HCT116 (cell line): Measurements from ENCODE around the gene ZNF441. TPM values are rescaled to one million over a fixed set of nuclear protein-coding genes. Genes with fewer than 3 reads are reported as not detected.
A peak's percentile ranks its signal among the peaks of the same experiment; 100 is the strongest.
"Not testable (repeated sequence)": the region's sequence is repeated elsewhere in the genome, so short reads cannot be mapped to it uniquely, and the experiment has no call there.

Experiments
- ATAC-seq: fragments of 200-7000 bp; cut with Tn5 transposase; 2 replicates; pipeline ENCODE4 v1.9.1; 2020; ENCODE audit warnings: mild to moderate bottlenecking, moderate library complexity
- BruUV-seq: library from RNA; stranded (reverse); fragments of 400-500 nt; replicated peaks from 2 replicates; lab custom pipeline; 2021; lab: Mats Ljungman, UMichigan
- CTCF ChIA-PET: fragments of 300-600 bp; sonication (Branson Sonifier 250); formaldehyde crosslinking; loops from one replicate; lab custom pipeline; 2021; ENCODE audit warnings: antibody characterized with exemption; lab: Charles Lee
- POLR2A ChIA-PET: fragments of 300-600, 350-600 bp; sonication (Branson Sonifier 250); formaldehyde crosslinking; loops from one replicate; lab custom pipeline; 2021; ENCODE audit warnings: antibody characterized with exemption; lab: Charles Lee
- RAD21 ChIA-PET, 2 experiments: fragments of 300-600 bp; sonication (Branson Sonifier 250); formaldehyde crosslinking; loops; one replicate each; lab custom pipeline; 2023; ENCODE audit warnings: low total read pairs in 2 of 2; ENCODE audit not compliant: uncharacterized antibody in 2 of 2, unreplicated experiment in 2 of 2, low non-redundant PET in 1 of 2; lab: Charles Lee
- DNase-seq: peaks from one replicate; pipeline ENCODE4 v3.0.0-alpha.2; 2010; ENCODE audit warnings: low read depth, low spot score
- H2AFZ ChIP-seq: fragments of 200-600 bp; shearing (Covaris generic), sonication (generic); 2 replicates; pipeline ENCODE4 v1.6.1; 2017; ENCODE audit warnings: low read depth, mixed run types, mixed read lengths, antibody characterized with exemption, low read length; ENCODE audit not compliant: poor library complexity, severe bottlenecking
- H3K27ac ChIP-seq: 2 replicates; pipeline ENCODE4 v1.5.1; 2012; ENCODE audit warnings: low read depth, low read length
- H3K27me3 ChIP-seq: fragments of 200-600 bp; sonication (generic); 2 replicates; pipeline ENCODE4 v1.6.1; 2016; ENCODE audit warnings: mixed run types, low read length, mixed read lengths; ENCODE audit not compliant: insufficient read depth
- H3K36me3 ChIP-seq, 2 experiments: fragments of 200-500 bp in 1 of 2; fragments of 200-600 bp in 1 of 2; sonication (Bioruptor generic) in 1 of 2; sonication (generic) in 1 of 2; 2 replicates each; pipeline versions ENCODE4 v1.5.1 to v1.6.1; 2014 to 2016; ENCODE audit warnings: low read length in 2 of 2, inconsistent platforms in 1 of 2, mixed read lengths in 1 of 2, mixed run types in 1 of 2; ENCODE audit not compliant: insufficient read depth in 2 of 2, control insufficient read depth in 1 of 2
- H3K4me1 ChIP-seq, 2 experiments: fragments of 200-600 bp in 1 of 2; sonication (generic) in 1 of 2; 2 replicates each; pipeline versions ENCODE4 v1.5.1 to v1.6.1; 2012 to 2017; ENCODE audit warnings: low read length in 2 of 2, inconsistent platforms in 1 of 2, mild to moderate bottlenecking in 1 of 2, mixed read lengths in 1 of 2, mixed run types in 1 of 2, moderate library complexity in 1 of 2; ENCODE audit not compliant: insufficient read depth in 2 of 2, control insufficient read depth in 1 of 2
- H3K4me2 ChIP-seq: fragments of 200-600 bp; sonication (generic); 2 replicates; pipeline ENCODE4 v1.6.1; 2017; ENCODE audit warnings: mixed run types, low read length, mixed read lengths
- H3K4me3 ChIP-seq, 2 experiments: fragments of 200-600 bp in 1 of 2; sonication (generic) in 1 of 2; replicated peaks in 1 of 2; 2 replicates each; pipeline ENCODE4 v1.5.1; 2011 to 2016; ENCODE audit warnings: low read length in 2 of 2, control low read depth in 1 of 2, low read depth in 1 of 2, mild to moderate bottlenecking in 1 of 2, mixed read lengths in 1 of 2, mixed run types in 1 of 2
- H3K79me2 ChIP-seq: fragments of 200-600 bp; sonication (generic); 2 replicates; pipeline ENCODE4 v1.6.1; 2017; ENCODE audit warnings: mild to moderate bottlenecking, mixed run types, low read length, moderate library complexity, mixed read lengths; ENCODE audit not compliant: insufficient read depth
- H3K9ac ChIP-seq: fragments of 200-600 bp; sonication (generic); 2 replicates; pipeline ENCODE4 v1.6.1; 2016; ENCODE audit warnings: low read length, mixed read lengths
- H3K9me2 ChIP-seq: fragments of 200-600 bp; sonication (generic), shearing (Covaris generic); 2 replicates; pipeline ENCODE4 v1.6.1; 2017; ENCODE audit warnings: mixed run types, mild to moderate bottlenecking, moderate library complexity; ENCODE audit not compliant: insufficient read depth
- H3K9me3 ChIP-seq, 2 experiments: fragments of 200-500 bp in 1 of 2; fragments of 200-600 bp in 1 of 2; sonication (Bioruptor generic) in 1 of 2; sonication (generic) in 1 of 2; 2 replicates each; pipeline ENCODE4 v1.6.1; 2014 to 2017; ENCODE audit warnings: low read length in 2 of 2, mixed read lengths in 2 of 2, inconsistent platforms in 1 of 2, low read depth in 1 of 2, mild to moderate bottlenecking in 1 of 2, mixed run types in 1 of 2, moderate library complexity in 1 of 2; ENCODE audit not compliant: control insufficient read depth in 1 of 2, insufficient read depth in 1 of 2
- H4K20me1 ChIP-seq: fragments of 200-600 bp; sonication (generic), shearing (Covaris generic); 2 replicates; pipeline ENCODE4 v1.6.1; 2017; ENCODE audit warnings: mixed run types, mild to moderate bottlenecking, moderate library complexity; ENCODE audit not compliant: insufficient read depth
- intact Hi-C: fragments of 100-400 bp; cut with micrococcal nuclease; formaldehyde crosslinking; loops from 2 replicates; pipeline ENCODE4 v1.10.0; 2022
- total RNA-seq: library from RNA; stranded (reverse); gene quantifications from one replicate; pipeline ENCODE4 v1.2.1, GENCODE V29; 2021; ENCODE audit not compliant: unreplicated experiment
- TF ChIP-seq, protein P1 (sequence below), 3 experiments: fragments of 200-600 bp in 1 of 3; sonication (generic) in 1 of 3; IDR thresholded peaks in 2 of 3; conservative IDR thresholded peaks in 1 of 3; 2 replicates each; pipeline ENCODE4 v1.5.1; 2012 to 2017; ENCODE audit warnings: low read depth in 2 of 3, low read length in 2 of 3, antibody characterized with exemption in 1 of 3, borderline replicate concordance in 1 of 3, control low read depth in 1 of 3, mild to moderate bottlenecking in 1 of 3, mixed read lengths in 1 of 3, mixed run types in 1 of 3, moderate library complexity in 1 of 3; ENCODE audit not compliant: insufficient read depth in 1 of 3

Gene ZNF441
- total RNA-seq, 1 experiment from 2014 or later = 1.1 TPM

DNA sequence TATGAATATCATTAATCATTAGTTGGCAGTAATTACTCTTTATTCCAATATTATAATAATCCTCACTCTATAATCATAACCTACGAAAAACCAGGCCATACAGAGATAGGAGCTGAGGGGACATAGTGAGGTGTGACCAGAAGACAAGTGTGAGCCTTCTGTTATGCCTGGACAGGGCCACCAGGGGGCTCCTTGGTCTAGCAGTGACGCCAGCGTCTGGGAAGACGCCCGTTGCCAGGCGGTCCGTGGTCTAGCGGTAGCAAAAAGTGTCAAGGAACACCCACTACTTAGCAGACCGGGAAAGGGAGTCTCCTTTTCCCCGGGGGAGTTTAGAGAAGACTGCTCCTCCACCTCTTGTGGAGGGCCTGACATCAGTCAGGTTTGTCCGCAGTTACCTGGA is 4.7 kb downstream of the ZNF441 start:
- RAD21 ChIA-PET, ATAC-seq, H4K20me1 ChIP-seq, H3K27me3 ChIP-seq, DNase-seq, H2AFZ ChIP-seq, CTCF ChIA-PET, H3K4me1 ChIP-seq, H3K4me3 ChIP-seq, H3K27ac ChIP-seq, H3K4me2 ChIP-seq, POLR2A ChIA-PET, H3K9ac ChIP-seq, H3K79me2 ChIP-seq, H3K9me2 ChIP-seq, H3K9me3 ChIP-seq, H3K36me3 ChIP-seq, intact Hi-C loops, BruUV-seq: not testable (repeated sequence)
- TF ChIP-seq, protein P1, sequence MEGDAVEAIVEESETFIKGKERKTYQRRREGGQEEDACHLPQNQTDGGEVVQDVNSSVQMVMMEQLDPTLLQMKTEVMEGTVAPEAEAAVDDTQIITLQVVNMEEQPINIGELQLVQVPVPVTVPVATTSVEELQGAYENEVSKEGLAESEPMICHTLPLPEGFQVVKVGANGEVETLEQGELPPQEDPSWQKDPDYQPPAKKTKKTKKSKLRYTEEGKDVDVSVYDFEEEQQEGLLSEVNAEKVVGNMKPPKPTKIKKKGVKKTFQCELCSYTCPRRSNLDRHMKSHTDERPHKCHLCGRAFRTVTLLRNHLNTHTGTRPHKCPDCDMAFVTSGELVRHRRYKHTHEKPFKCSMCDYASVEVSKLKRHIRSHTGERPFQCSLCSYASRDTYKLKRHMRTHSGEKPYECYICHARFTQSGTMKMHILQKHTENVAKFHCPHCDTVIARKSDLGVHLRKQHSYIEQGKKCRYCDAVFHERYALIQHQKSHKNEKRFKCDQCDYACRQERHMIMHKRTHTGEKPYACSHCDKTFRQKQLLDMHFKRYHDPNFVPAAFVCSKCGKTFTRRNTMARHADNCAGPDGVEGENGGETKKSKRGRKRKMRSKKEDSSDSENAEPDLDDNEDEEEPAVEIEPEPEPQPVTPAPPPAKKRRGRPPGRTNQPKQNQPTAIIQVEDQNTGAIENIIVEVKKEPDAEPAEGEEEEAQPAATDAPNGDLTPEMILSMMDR (IDR thresholded peaks at IDR 0.05 in 2 of 3, conservative IDR thresholded peaks at IDR 0.05 in 1 of 3; ENCODE audit: borderline replicate concordance in 1 of 3, insufficient read depth in 1 of 3, low read depth in 2 of 3, low read length in 2 of 3) = peak in 2 of 3 experiments; percentile 27 to 37; a peak in 3 of 6 replicates

DNA sequence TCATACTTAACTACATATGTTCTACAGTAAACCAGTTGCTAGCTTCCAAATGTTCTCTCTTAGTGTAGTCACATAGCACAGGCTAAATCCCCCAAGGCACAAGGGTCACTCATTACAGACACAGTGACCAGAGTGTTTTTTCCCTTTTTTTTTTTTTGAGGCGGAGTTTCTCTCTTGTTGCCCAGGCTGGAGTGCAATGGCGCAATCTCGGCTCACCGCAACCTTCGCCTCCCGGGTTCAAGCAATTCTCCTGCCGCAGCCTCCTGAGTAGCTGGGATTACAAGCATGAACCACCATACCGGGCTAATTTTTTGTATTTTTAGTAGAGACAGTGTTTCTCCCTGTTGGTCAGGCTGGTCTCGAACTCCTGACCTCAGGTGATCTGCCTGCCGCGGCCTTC is 9.9 kb downstream of the ZNF441 start:
- RAD21 ChIA-PET, ATAC-seq, H3K4me2 ChIP-seq, H3K27me3 ChIP-seq, CTCF ChIA-PET, H3K27ac ChIP-seq, H3K9me2 ChIP-seq, POLR2A ChIA-PET, intact Hi-C loops, H3K36me3 ChIP-seq, H2AFZ ChIP-seq, H3K79me2 ChIP-seq, H3K9ac ChIP-seq, H3K4me1 ChIP-seq, BruUV-seq, DNase-seq, H3K4me3 ChIP-seq, H4K20me1 ChIP-seq: not testable (repeated sequence)
- H3K9me3 ChIP-seq = peaks cover 15 to 24% of the 10 kb centered on the region in 2 experiments; a peak in 3 of 4 replicates
